SU-DHL-6 (cell line): ENCODE measurements around the gene ODAD2.
"Not testable (repeated sequence)": the region's sequence is repeated elsewhere in the genome, so short reads cannot be mapped to it uniquely, and the experiment has no call there.

Experiments used
- H2AFZ ChIP-seq: fragments of 200-600 bp; sonication (generic); 2 replicates; pipeline ENCODE4 v1.6.1; 2014; ENCODE audit warnings: low read depth, mild to moderate bottlenecking, moderate library complexity, mixed read lengths, antibody characterized with exemption, low read length; ENCODE audit not compliant: severe bottlenecking
- H3F3A ChIP-seq: fragments of 200-600 bp; shearing (Covaris generic); 2 replicates; pipeline ENCODE4 v1.6.0; 2016; ENCODE audit warnings: antibody characterized with exemption, mild to moderate bottlenecking; ENCODE audit not compliant: insufficient read depth
- H3K27ac ChIP-seq: fragments of 200-600 bp; sonication (generic); 2 replicates; pipeline ENCODE4 v1.5.1; 2016; ENCODE audit warnings: low read depth, mild to moderate bottlenecking, low read length, moderate library complexity, mixed read lengths
- H3K27me3 ChIP-seq: fragments of 200-600 bp; sonication (generic), shearing (Covaris generic); 2 replicates; pipeline ENCODE4 v1.6.0; 2014; ENCODE audit warnings: mild to moderate bottlenecking, low read length
- H3K36me3 ChIP-seq: fragments of 200-600 bp; sonication (generic); 2 replicates; pipeline ENCODE4 v1.6.1; 2014; ENCODE audit warnings: mild to moderate bottlenecking, low read length, mixed read lengths
- H3K4me2 ChIP-seq: fragments of 300-600, 200-600 bp; shearing (Covaris generic), sonication (generic); 2 replicates; pipeline ENCODE4 v1.6.0; 2014; ENCODE audit warnings: low read length, low read depth, mild to moderate bottlenecking; ENCODE audit not compliant: poor library complexity, severe bottlenecking
- H3K4me3 ChIP-seq: fragments of 200-600 bp; sonication (generic); 2 replicates; pipeline ENCODE4 v1.5.1; 2014; ENCODE audit warnings: antibody characterized with exemption, low read length, mild to moderate bottlenecking, mixed read lengths; ENCODE audit not compliant: insufficient read depth, poor library complexity, severe bottlenecking
- H3K79me2 ChIP-seq: fragments of 200-600 bp; sonication (generic); 2 replicates; pipeline ENCODE4 v1.6.1; 2014; ENCODE audit warnings: mild to moderate bottlenecking, low read length, moderate library complexity; ENCODE audit not compliant: insufficient read depth
- H3K9ac ChIP-seq: fragments of 200-600 bp; sonication (generic); 2 replicates; pipeline ENCODE4 v1.7.0; 2014; ENCODE audit warnings: mild to moderate bottlenecking, low read length
- H3K9me2 ChIP-seq: fragments of 200-600 bp; sonication (generic); replicated peaks from 2 replicates; pipeline ENCODE4 v1.6.1; 2014; ENCODE audit warnings: low read length; ENCODE audit not compliant: insufficient read depth
- H3K9me3 ChIP-seq: fragments of 200-600 bp; sonication (generic); 2 replicates; pipeline ENCODE4 v1.6.1; 2014; ENCODE audit warnings: low read length, mixed read lengths; ENCODE audit not compliant: insufficient read depth
- H4K20me1 ChIP-seq: fragments of 200-600 bp; sonication (generic); 2 replicates; pipeline ENCODE4 v1.6.1; 2014; ENCODE audit warnings: low read depth, mild to moderate bottlenecking, antibody characterized with exemption, low read length, moderate library complexity, mixed read lengths
- CTCF ChIP-seq: fragments of 200-600 bp; sonication (generic); IDR thresholded peaks from one replicate; pipeline ENCODE4 v1.5.1; 2017; ENCODE audit warnings: antibody characterized with exemption, mild to moderate bottlenecking, low read length, moderate library complexity; ENCODE audit not compliant: insufficient read depth, poor library complexity, severe bottlenecking
- EZH2phosphoT487 ChIP-seq: fragments of 200-600 bp; sonication (generic), shearing (Covaris generic); conservative IDR thresholded peaks from 2 replicates; pipeline ENCODE4 v1.6.1; 2018; ENCODE audit warnings: mild to moderate bottlenecking, antibody characterized with exemption, low read length, moderate library complexity, mixed read lengths

The ODAD2 gene

GRCh38 chr10:27959093-27959715, 39.7 kb downstream of the ODAD2 start:
- no peaks in the 10 kb centered on the region for H3K36me3 ChIP-seq
- no peaks in the 10 kb centered on the region for H3K9me2 ChIP-seq
- H3K4me3 ChIP-seq = no peak overlapping the region
- no peaks in the 10 kb centered on the region for H3K9me3 ChIP-seq
- H4K20me1 ChIP-seq = no peaks in the 10 kb centered on the region
- TF ChIP-seq EZH2phosphoT487 (no peak), CTCF (no peak)
- H3K9ac ChIP-seq = no peak overlapping the region
- H2AFZ ChIP-seq = no peak overlapping the region
- H3F3A ChIP-seq = no peaks in the 10 kb centered on the region
- no peaks in the 10 kb centered on the region for H3K79me2 ChIP-seq
- H3K27me3 ChIP-seq = no peaks in the 10 kb centered on the region
- no peak overlapping the region for H3K27ac ChIP-seq
- no peak overlapping the region for H3K4me2 ChIP-seq

GRCh38 chr10:27958383-27958782, 40.5 kb downstream of the ODAD2 start:
- H3K79me2 ChIP-seq, H2AFZ ChIP-seq, H3K9me2 ChIP-seq, H3K4me2 ChIP-seq, H3K9me3 ChIP-seq, H4K20me1 ChIP-seq, H3K27ac ChIP-seq, H3K27me3 ChIP-seq, H3K4me3 ChIP-seq, H3K36me3 ChIP-seq, H3F3A ChIP-seq, H3K9ac ChIP-seq: not testable (repeated sequence)

GRCh38 chr10:27950242-27950564, 48.7 kb downstream of the ODAD2 start:
- Histone ChIP-seq H3K36me3 (no peaks in the 10 kb centered on the region), H4K20me1 (no peaks in the 10 kb centered on the region), H3K4me3 (no peak overlapping the region), H3K27ac (no peak overlapping the region), H3F3A (no peaks in the 10 kb centered on the region), H3K4me2 (no peak overlapping the region), H3K9me3 (no peaks in the 10 kb centered on the region), H3K27me3 (no peaks in the 10 kb centered on the region), H3K79me2 (no peaks in the 10 kb centered on the region), H3K9me2 (no peaks in the 10 kb centered on the region), H3K9ac (no peak overlapping the region), H2AFZ (no peak overlapping the region)
- no peak for TF ChIP-seq CTCF
- TF ChIP-seq EZH2phosphoT487 = no peak

- H3K9me3 ChIP-seq = no peaks in the 10 kb centered on the region
- H4K20me1 ChIP-seq = no peaks in the 10 kb centered on the region
- no peak overlapping the region for H2AFZ ChIP-seq
- no peak overlapping the region for H3K4me2 ChIP-seq
- no peak for TF ChIP-seq CTCF
- TF ChIP-seq EZH2phosphoT487 = no peak
- no peaks in the 10 kb centered on the region for H3K27me3 ChIP-seq
- no peak overlapping the region for H3K9ac ChIP-seq
- H3K36me3 ChIP-seq = no peaks in the 10 kb centered on the region
- H3F3A ChIP-seq = no peaks in the 10 kb centered on the region
- no peaks in the 10 kb centered on the region for H3K9me2 ChIP-seq
- no peak overlapping the region for H3K27ac ChIP-seq
- H3K79me2 ChIP-seq = no peaks in the 10 kb centered on the region
- H3K4me3 ChIP-seq = no peak overlapping the region
Measured at GRCh38 chr10:27949528-27950241, 49.2 kb downstream of the ODAD2 start.
